22Rv1 (cell line): Measurements from ENCODE around the gene GAK.

Experiments used
- H3K27ac ChIP-seq: fragments of 450-650 bp; 2 replicates; pipeline ENCODE4 v1.5.1; 2017
- ZFX ChIP-seq: fragments of 450-650 bp; IDR thresholded peaks from 2 replicates; pipeline ENCODE4 v1.6.1; 2017; ENCODE audit warnings: antibody characterized with exemption, borderline replicate concordance
- TF ChIP-seq, protein P1 (sequence below): fragments of 450-650 bp; IDR thresholded peaks from 2 replicates; pipeline ENCODE4 v1.5.1; 2017; ENCODE audit warnings: mild to moderate bottlenecking

GAK gene

DNA sequence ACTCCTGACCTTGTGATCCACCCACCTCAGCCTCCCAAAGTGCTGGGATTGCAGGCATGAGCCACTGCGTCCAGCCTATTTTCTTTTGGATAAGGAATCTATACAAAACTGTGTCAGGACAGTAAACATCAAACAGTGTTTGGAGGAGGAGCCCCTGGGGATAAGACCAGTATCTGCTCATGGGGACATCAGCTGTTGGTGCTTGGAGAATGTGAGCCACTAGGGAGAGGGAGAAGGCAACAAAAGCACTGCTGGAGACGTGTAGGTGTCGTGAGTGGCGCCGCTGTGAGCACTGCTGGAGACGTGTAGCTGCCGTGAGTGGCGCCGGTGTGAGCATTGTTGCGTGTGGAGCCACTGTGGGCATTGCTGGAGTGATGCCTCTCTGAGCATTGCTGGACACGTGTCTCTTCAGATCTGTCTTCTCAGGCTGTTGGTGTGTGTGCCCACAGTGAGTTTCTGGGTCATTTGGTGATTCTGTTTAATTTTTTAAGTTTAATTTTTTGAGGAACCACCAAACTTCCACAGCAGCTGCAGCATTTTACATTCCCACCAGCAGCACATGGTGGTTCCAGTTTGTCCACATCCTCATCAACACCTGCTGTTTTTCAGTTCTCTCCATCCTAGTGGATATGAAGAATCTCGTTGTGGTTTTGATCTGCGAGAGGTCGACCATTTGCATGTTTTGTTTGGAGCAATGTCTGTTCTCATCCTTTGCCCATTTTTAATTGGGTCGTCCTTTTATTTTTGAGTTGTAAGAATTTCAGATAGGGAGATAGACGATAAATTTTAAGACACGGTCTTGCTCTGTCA, 22.3 kb upstream of the GAK start:
- TF ChIP-seq, protein P1, sequence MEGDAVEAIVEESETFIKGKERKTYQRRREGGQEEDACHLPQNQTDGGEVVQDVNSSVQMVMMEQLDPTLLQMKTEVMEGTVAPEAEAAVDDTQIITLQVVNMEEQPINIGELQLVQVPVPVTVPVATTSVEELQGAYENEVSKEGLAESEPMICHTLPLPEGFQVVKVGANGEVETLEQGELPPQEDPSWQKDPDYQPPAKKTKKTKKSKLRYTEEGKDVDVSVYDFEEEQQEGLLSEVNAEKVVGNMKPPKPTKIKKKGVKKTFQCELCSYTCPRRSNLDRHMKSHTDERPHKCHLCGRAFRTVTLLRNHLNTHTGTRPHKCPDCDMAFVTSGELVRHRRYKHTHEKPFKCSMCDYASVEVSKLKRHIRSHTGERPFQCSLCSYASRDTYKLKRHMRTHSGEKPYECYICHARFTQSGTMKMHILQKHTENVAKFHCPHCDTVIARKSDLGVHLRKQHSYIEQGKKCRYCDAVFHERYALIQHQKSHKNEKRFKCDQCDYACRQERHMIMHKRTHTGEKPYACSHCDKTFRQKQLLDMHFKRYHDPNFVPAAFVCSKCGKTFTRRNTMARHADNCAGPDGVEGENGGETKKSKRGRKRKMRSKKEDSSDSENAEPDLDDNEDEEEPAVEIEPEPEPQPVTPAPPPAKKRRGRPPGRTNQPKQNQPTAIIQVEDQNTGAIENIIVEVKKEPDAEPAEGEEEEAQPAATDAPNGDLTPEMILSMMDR, result no peak

DNA sequence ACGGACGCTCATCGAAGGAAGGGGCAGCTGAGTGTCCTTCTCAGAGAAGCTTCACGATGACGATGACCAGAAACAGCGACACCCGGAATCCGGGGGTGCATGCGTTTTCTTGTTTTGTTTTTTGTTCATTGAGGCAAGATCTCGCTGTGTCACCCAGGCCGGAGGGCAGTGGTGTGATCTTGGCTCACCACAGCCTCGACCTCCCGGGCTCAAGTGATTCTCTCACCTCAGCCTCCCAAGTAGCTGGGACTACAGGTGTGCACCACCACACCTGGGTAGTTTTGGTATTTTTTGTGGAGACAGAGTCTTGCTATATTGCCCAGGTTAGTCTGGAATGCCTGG, 21.4 kb upstream of the GAK start:
- H3K27ac ChIP-seq, result no peak overlapping the region
- TF ChIP-seq, protein P1, result no peak
- no peak for TF ChIP-seq ZFX

More for the DNA sequence above, 22.3 kb upstream of the GAK start:
- no peak overlapping the region for H3K27ac ChIP-seq

DNA sequence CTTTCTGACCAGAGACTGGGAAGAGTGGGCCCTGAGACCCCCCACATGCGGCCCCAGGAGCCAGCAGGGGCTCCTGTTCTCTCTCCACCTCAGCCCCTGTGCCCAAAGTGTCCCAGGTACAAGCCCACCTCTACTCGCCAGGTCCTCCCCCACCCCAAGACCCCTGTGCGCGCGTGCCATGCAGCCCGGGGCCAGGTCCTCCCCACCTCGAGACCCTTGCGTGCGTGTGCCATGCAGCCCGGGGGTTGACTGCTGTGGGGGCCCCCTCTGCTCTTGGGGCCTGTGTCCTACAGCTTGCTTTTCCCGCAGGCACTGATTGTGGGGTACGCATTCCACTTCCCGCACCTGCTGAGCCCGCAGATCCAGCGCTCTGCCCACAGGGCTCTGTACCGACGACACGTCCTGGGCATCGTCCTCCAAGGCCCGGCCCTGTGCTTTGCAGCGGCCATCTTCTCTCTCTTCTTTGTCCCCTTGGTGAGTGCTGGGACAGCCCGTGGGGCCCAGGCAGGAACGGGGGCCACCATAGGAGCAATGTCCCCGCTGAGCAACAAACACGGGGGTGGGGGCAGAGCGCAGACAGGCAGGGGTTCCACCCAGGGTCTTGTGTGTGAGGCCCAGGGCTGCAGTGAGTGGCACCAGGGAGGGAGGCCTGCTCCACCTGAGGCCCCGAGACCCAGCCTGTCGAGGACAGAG, 20.9 kb upstream of the GAK start:
- TF ChIP-seq ZFX, result no peak
- TF ChIP-seq, protein P1, result no peak
- H3K27ac ChIP-seq, result no peak overlapping the region

DNA sequence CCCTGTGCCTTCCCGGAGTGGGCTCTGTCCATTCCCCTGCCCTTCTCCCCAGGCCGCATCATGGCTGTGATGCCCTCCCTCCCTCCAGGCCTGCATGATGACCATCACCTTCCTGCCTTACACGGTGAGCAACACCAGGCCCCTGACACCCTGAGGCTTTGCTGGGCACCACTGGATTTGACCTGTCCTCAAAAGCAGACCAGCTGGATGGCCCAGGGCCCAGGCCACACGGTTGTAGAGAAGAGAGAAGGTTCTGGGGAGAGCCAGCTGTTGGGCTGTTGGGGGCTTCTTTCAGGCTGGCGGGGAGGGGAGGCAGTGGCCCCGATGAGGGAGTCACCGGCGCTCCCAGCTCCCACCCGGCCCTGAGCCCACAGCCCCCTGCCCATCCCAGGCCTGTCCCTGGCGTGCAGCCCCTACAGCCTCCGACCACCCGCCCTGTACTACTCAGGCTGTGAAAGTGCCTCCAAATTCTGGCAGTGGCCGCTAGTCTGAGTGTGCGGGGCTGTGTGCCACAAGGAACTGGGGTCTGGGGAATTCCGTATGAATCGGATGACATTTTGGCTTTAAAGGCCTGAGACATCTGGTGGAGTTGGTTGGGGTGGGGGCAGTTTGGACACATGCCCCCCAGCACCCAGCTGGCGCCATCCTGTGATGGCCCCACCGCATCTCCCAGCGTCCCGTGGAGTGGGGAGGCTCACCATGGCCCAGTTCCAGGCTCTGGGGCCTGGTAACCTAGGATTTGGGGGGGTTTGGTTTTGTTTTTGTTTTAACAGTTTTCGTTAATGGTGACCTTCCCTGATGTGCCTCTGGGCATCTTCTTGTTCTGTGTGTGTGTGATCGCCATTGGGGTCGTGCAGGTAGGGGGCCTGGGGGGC, 19.7 kb upstream of the GAK start:
- H3K27ac ChIP-seq, result no peak overlapping the region
- TF ChIP-seq, protein P1, result no peak
- no peak for TF ChIP-seq ZFX

DNA sequence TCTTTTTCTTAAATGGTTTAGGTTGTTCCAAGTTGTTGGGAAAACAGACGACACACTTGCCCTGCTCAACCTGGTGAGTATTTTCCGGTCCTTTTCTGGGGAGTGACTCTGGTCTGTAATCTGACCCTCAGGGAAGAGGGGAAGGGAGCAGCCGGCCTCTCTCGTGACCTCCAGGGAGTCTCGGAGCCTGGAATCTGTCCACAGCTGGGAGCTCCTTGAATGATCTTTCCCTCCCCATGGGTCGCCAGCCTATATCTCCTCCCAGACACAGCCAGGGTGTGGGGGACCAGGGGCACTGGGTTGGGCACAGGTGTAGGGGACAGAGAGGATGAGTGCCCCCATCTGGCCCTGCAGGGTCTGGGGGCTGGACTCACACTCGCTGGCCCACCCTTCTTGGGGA, 19.1 kb upstream of the GAK start:
- H3K27ac ChIP-seq, result no peak overlapping the region
- TF ChIP-seq ZFX, result no peak
- TF ChIP-seq, protein P1, result no peak

DNA sequence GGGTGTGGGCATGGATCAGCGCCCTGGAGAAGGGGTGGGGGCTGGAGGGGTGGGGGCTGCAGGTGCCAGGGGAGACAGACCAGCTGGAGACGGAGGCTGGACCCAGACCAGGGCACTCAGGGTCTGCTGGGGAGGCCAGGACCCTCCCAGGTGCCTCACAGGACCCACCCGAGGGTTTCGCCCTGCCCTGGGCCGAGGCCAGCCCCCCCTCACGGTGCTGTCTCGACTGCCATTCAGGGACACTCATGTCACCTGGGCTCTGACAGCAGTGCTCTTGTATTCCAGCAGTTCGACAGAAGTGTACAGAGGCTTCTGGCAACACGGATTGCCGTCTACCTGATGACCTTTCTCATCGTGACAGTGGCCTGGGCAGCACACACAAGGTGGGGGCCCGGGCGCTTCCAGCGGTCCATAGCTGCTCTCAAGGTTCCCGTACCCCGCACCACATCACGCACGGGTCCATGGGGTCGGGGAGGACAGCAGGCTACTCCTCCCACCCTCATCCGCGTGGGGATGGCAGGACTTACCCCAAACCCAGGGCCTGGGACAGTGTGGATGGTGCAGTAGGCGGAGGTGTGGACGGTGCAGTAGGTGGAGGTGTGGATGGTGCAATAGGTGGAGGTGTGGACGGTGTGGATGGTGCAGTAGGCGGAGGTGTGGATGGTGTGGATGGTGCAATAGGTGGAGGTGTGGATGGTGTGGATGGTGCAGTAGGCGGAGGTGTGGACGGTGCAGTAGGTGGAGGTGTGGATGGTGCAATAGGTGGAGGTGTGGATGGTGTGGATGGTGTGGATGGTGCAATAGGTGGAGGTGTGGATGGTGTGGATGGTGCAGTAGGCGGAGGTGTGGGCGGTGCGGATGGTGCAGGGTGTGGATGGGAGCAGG, 18.3 kb upstream of the GAK start:
- H3K27ac ChIP-seq, result no peak overlapping the region
- TF ChIP-seq, protein P1, result no peak
- no peak for TF ChIP-seq ZFX
